SK-N-SH (cell line): Measurements from ENCODE around the gene IGFBPL1. TPM values are rescaled to one million over a fixed set of nuclear protein-coding genes. Genes with fewer than 3 reads are reported as not detected.
A peak's percentile ranks its signal among the peaks of the same experiment; 100 is the strongest.

Experiments
- CTCF ChIA-PET: fragments of 300-600, 350-600 bp; formaldehyde crosslinking; extraction: SDS; loops from one replicate; lab custom pipeline; 2021; lab: Yijun Ruan, JAX
- POLR2A ChIA-PET: fragments of 350-600 bp; sonication (Branson Sonifier 250); formaldehyde crosslinking; extraction: SDS; loops from one replicate; lab custom pipeline; 2020; ENCODE audit warnings: antibody characterized with exemption, inconsistent platforms; lab: Yijun Ruan, JAX
- DNase-seq: peaks from one replicate; pipeline ENCODE4 v3.0.0; 2012
- H2AFZ ChIP-seq: fragments of 200-600 bp; sonication (generic); 2 replicates; pipeline ENCODE4 v1.8.1; 2016; ENCODE audit warnings: antibody characterized with exemption, mild to moderate bottlenecking, low read depth
- H3F3A ChIP-seq: fragments of 200-600 bp; sonication (generic); replicated peaks from 2 replicates; pipeline ENCODE3; 2016; ENCODE audit warnings: antibody characterized with exemption, mild to moderate bottlenecking; ENCODE audit not compliant: insufficient read depth
- H3K27ac ChIP-seq, 2 experiments: fragments of 200-500 bp in 1 of 2; fragments of 200-600 bp in 1 of 2; sonication (Bioruptor generic) in 1 of 2; sonication (generic), shearing (Covaris generic) in 1 of 2; 2 replicates each; pipeline versions ENCODE4 v1.5.1 to v1.6.1; 2014 to 2016; ENCODE audit warnings: low read depth in 2 of 2, inconsistent platforms in 1 of 2, low read length in 1 of 2, mild to moderate bottlenecking in 1 of 2, mixed read lengths in 1 of 2
- H3K27me3 ChIP-seq: fragments of 200-600 bp; sonication (generic), shearing (Covaris generic); 2 replicates; pipeline ENCODE4 v1.6.1; 2016; ENCODE audit warnings: mixed run types; ENCODE audit not compliant: insufficient read depth
- H3K36me3 ChIP-seq, 2 experiments: fragments of 200-500 bp in 1 of 2; fragments of 200-600 bp in 1 of 2; sonication (Bioruptor generic) in 1 of 2; sonication (generic) in 1 of 2; replicated peaks in 1 of 2; 2 replicates each; pipeline versions ENCODE3 to v1.5.1; 2014 to 2016; ENCODE audit warnings: low read length in 1 of 2, mild to moderate bottlenecking in 1 of 2; ENCODE audit not compliant: insufficient read depth in 2 of 2, control insufficient read depth in 1 of 2
- H3K4me1 ChIP-seq, 2 experiments: fragments of 200-500 bp in 1 of 2; fragments of 200-600 bp in 1 of 2; sonication (Bioruptor generic) in 1 of 2; sonication (generic), shearing (Covaris generic) in 1 of 2; 2 replicates each; pipeline versions ENCODE4 v1.5.1 to v1.6.1; 2014 to 2016; ENCODE audit warnings: low read depth in 1 of 2, low read length in 1 of 2, mixed run types in 1 of 2; ENCODE audit not compliant: insufficient read depth in 2 of 2, control insufficient read depth in 1 of 2
- H3K4me2 ChIP-seq: fragments of 200-600 bp; sonication (generic), shearing (Covaris generic); 2 replicates; pipeline ENCODE4 v1.6.1; 2017; ENCODE audit warnings: mixed run types
- H3K4me3 ChIP-seq, 2 experiments: fragments of 200-500 bp in 1 of 2; fragments of 200-600 bp in 1 of 2; sonication (Bioruptor generic) in 1 of 2; sonication (generic), shearing (Covaris generic) in 1 of 2; 2 replicates each; pipeline versions ENCODE4 v1.5.1 to v1.8.1; 2014 to 2016; ENCODE audit warnings: low read depth in 2 of 2, inconsistent platforms in 1 of 2, low read length in 1 of 2, mild to moderate bottlenecking in 1 of 2, mixed read lengths in 1 of 2, moderate library complexity in 1 of 2
- H3K79me2 ChIP-seq: fragments of 200-600 bp; sonication (generic); 2 replicates; pipeline ENCODE4 v1.8.1; 2017; ENCODE audit warnings: mild to moderate bottlenecking; ENCODE audit not compliant: insufficient read depth
- H3K9ac ChIP-seq: fragments of 200-600 bp; sonication (generic); 2 replicates; pipeline ENCODE4 v1.6.1; 2017; ENCODE audit warnings: mixed run types
- H3K9me2 ChIP-seq: fragments of 200-600 bp; sonication (generic); 2 replicates; pipeline ENCODE4 v1.6.1; 2017; ENCODE audit warnings: mixed run types
- H3K9me3 ChIP-seq: fragments of 200-600 bp; sonication (generic); 2 replicates; pipeline ENCODE4 v1.6.1; 2017; ENCODE audit warnings: mixed run types, mild to moderate bottlenecking, moderate library complexity
- H4K20me1 ChIP-seq: fragments of 200-600 bp; sonication (generic); 2 replicates; pipeline ENCODE4 v1.6.1; 2017; ENCODE audit warnings: mild to moderate bottlenecking, mixed run types; ENCODE audit not compliant: insufficient read depth
- CHD2 ChIP-seq: fragments of 150-350 bp; IDR thresholded peaks from 2 replicates; pipeline ENCODE4 v1.6.1; 2018; ENCODE audit warnings: low read length; ENCODE audit not compliant: partially characterized antibody
- ELF1 ChIP-seq: IDR thresholded peaks from 2 replicates; pipeline ENCODE4 v1.4.0; 2012
- EZH2phosphoT487 ChIP-seq: fragments of 200-600 bp; sonication (generic); IDR thresholded peaks from 2 replicates; pipeline ENCODE4 v1.6.1; 2017; ENCODE audit warnings: low read depth, mixed run types, mild to moderate bottlenecking, antibody characterized with exemption, moderate library complexity, borderline replicate concordance
- FOSL2 ChIP-seq: IDR thresholded peaks from 2 replicates; pipeline ENCODE4 v1.4.0; 2012; ENCODE audit warnings: low read depth, mild to moderate bottlenecking, moderate library complexity, borderline replicate concordance
- FOXM1 ChIP-seq: IDR thresholded peaks from 2 replicates; pipeline ENCODE4 v1.4.0; 2012; ENCODE audit warnings: low read depth, mild to moderate bottlenecking
- GATA2 ChIP-seq: sonication (generic); formaldehyde crosslinking; IDR thresholded peaks from 2 replicates; pipeline ENCODE4 v1.5.0; 2020; ENCODE audit warnings: mild to moderate bottlenecking, missing genetic modification reagents
- MXI1 ChIP-seq: IDR thresholded peaks from 2 replicates; pipeline ENCODE4 v1.6.1; 2012; ENCODE audit warnings: mild to moderate bottlenecking, low read depth, low read length, improper control_type of control experiment
- NFIC ChIP-seq: IDR thresholded peaks from 2 replicates; pipeline ENCODE4 v1.4.0; 2012; ENCODE audit warnings: borderline replicate concordance
- RAD21 ChIP-seq: IDR thresholded peaks from 2 replicates; pipeline ENCODE4 v1.6.1; 2012; ENCODE audit warnings: mild to moderate bottlenecking, low read length
- RCOR1 ChIP-seq: fragments of 150-350 bp; IDR thresholded peaks from 2 replicates; pipeline ENCODE4 v1.6.1; 2017; ENCODE audit warnings: antibody characterized with exemption, low read length
- SIN3A ChIP-seq: IDR thresholded peaks from 2 replicates; pipeline ENCODE4 v1.6.1; 2012; ENCODE audit warnings: low read depth, mild to moderate bottlenecking, low read length, moderate library complexity, borderline replicate concordance
- SMC3 ChIP-seq: IDR thresholded peaks from 2 replicates; pipeline ENCODE4 v1.6.1; 2012; ENCODE audit warnings: low read depth, low read length, improper control_type of control experiment
- TCF12 ChIP-seq: IDR thresholded peaks from 2 replicates; pipeline ENCODE4 v1.4.0; 2012
- TEAD4 ChIP-seq: IDR thresholded peaks from 2 replicates; pipeline ENCODE4 v1.4.0; 2012; ENCODE audit warnings: mild to moderate bottlenecking, borderline replicate concordance; ENCODE audit not compliant: insufficient read depth
- YY1 ChIP-seq: IDR thresholded peaks from 2 replicates; pipeline ENCODE4 v1.4.0; 2012; ENCODE audit warnings: low read depth, mild to moderate bottlenecking
- ZBTB33 ChIP-seq: IDR thresholded peaks from 2 replicates; pipeline ENCODE4 v1.4.0; 2012; ENCODE audit warnings: low read depth, borderline replicate concordance
- WGBS: methylation state at CpG from one replicate; pipeline ENCODE4 v1.1.6; 2017; ENCODE audit warnings: low lambda C conversion rate; 5-methylcytosine and 5-hydroxymethylcytosine counted together
- polyA plus RNA-seq, 3 experiments: library from polyadenylated mRNA; depleted of rRNA; stranded (reverse); fragments of >200 nt; gene quantifications; 2 replicates each; pipeline ENCODE4 v1.2.3, GENCODE V29; 2012
- TF ChIP-seq, protein P1 (sequence below): IDR thresholded peaks from 2 replicates; pipeline ENCODE4 v1.6.1; 2012; ENCODE audit warnings: mild to moderate bottlenecking, low read depth, low read length, moderate library complexity
- TF ChIP-seq, protein P2 (sequence below): fragments of 200-600 bp; sonication (generic); IDR thresholded peaks from 2 replicates; pipeline ENCODE4 v1.6.1; 2017; ENCODE audit warnings: antibody characterized with exemption, mild to moderate bottlenecking, moderate library complexity

Gene IGFBPL1
- polyA plus RNA-seq, 1 of the 3 experiments (the other 2 are of a cell fraction), result 0.41 TPM

GRCh38 chr9:38372762-38373619 is 51.3 kb downstream of the IGFBPL1 start (continued):
- TF ChIP-seq, protein P1, sequence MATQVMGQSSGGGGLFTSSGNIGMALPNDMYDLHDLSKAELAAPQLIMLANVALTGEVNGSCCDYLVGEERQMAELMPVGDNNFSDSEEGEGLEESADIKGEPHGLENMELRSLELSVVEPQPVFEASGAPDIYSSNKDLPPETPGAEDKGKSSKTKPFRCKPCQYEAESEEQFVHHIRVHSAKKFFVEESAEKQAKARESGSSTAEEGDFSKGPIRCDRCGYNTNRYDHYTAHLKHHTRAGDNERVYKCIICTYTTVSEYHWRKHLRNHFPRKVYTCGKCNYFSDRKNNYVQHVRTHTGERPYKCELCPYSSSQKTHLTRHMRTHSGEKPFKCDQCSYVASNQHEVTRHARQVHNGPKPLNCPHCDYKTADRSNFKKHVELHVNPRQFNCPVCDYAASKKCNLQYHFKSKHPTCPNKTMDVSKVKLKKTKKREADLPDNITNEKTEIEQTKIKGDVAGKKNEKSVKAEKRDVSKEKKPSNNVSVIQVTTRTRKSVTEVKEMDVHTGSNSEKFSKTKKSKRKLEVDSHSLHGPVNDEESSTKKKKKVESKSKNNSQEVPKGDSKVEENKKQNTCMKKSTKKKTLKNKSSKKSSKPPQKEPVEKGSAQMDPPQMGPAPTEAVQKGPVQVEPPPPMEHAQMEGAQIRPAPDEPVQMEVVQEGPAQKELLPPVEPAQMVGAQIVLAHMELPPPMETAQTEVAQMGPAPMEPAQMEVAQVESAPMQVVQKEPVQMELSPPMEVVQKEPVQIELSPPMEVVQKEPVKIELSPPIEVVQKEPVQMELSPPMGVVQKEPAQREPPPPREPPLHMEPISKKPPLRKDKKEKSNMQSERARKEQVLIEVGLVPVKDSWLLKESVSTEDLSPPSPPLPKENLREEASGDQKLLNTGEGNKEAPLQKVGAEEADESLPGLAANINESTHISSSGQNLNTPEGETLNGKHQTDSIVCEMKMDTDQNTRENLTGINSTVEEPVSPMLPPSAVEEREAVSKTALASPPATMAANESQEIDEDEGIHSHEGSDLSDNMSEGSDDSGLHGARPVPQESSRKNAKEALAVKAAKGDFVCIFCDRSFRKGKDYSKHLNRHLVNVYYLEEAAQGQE, result no peak

GRCh38 chr9:38371495-38371894 is 52.8 kb downstream of the IGFBPL1 start:
- no peak overlapping the region for H3K4me2 ChIP-seq
- CTCF ChIA-PET, result interaction anchor here (0.8 to 5.3 kb wide), 12 partner anchors 11 to 467 kb away, joined by 4 to 47 read pairs (median 6); partner anchors contain the start of gene ALDH1B1
- no peaks in the 10 kb centered on the region for H3K79me2 ChIP-seq
- WGBS, result 66% methylated on average over 2 of the region's 2 CpGs
- H3F3A ChIP-seq, result no peaks in the 10 kb centered on the region
- POLR2A ChIA-PET, result no interaction called here
- no peak overlapping the region for H2AFZ ChIP-seq
- no peak for DNase-seq
- no peaks in the 10 kb centered on the region for H3K9me3 ChIP-seq
- no peaks in the 10 kb centered on the region for H4K20me1 ChIP-seq
- H3K36me3 ChIP-seq, result no peaks in the 10 kb centered on the region
- H3K27ac ChIP-seq, result peak overlapping the region in 1 of 2 experiments; percentile 97; a peak in 2 of 4 replicates
- peaks cover 0 to 31% of the 10 kb centered on the region in 2 experiments; a peak in 2 of 4 replicates for H3K4me1 ChIP-seq
- H3K27me3 ChIP-seq, result peaks cover 14% of the 10 kb centered on the region; the same call in 1 of the 2 replicates
- no peak overlapping the region for H3K9ac ChIP-seq
- no peak overlapping the region for H3K4me3 ChIP-seq
- no peaks in the 10 kb centered on the region for H3K9me2 ChIP-seq
- TF ChIP-seq GATA2 (CRISPR knock-in tag), result no peak
- TF ChIP-seq CHD2, result no peak
- no peak for TF ChIP-seq FOXM1
- no peak for TF ChIP-seq TEAD4
- TF ChIP-seq RCOR1, result peak; percentile 51; the same call in 1 of the 2 replicates
- TF ChIP-seq NFIC, result no peak
- TF ChIP-seq, protein P1, result no peak
- no peak for TF ChIP-seq YY1
- no peak for TF ChIP-seq SIN3A
- TF ChIP-seq MXI1, result no peak
- no peak for TF ChIP-seq TCF12
- TF ChIP-seq EZH2phosphoT487, result no peak
- TF ChIP-seq, protein P2, sequence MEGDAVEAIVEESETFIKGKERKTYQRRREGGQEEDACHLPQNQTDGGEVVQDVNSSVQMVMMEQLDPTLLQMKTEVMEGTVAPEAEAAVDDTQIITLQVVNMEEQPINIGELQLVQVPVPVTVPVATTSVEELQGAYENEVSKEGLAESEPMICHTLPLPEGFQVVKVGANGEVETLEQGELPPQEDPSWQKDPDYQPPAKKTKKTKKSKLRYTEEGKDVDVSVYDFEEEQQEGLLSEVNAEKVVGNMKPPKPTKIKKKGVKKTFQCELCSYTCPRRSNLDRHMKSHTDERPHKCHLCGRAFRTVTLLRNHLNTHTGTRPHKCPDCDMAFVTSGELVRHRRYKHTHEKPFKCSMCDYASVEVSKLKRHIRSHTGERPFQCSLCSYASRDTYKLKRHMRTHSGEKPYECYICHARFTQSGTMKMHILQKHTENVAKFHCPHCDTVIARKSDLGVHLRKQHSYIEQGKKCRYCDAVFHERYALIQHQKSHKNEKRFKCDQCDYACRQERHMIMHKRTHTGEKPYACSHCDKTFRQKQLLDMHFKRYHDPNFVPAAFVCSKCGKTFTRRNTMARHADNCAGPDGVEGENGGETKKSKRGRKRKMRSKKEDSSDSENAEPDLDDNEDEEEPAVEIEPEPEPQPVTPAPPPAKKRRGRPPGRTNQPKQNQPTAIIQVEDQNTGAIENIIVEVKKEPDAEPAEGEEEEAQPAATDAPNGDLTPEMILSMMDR, result peak; percentile 14; the same call in 1 of the 2 replicates
- TF ChIP-seq ZBTB33, result no peak
- no peak for TF ChIP-seq ELF1
- TF ChIP-seq SMC3, result peak; percentile 63
- no peak for TF ChIP-seq FOSL2
- peak; percentile 74 for TF ChIP-seq RAD21
